ENCODE measurements around the gene S100G. TPM values are rescaled to one million over a fixed set of nuclear protein-coding genes. Genes with fewer than 3 reads are reported as not detected.
"Not testable (repeated sequence)": the region's sequence is repeated elsewhere in the genome, so short reads cannot be mapped to it uniquely, and the experiment has no call there.

Gene S100G
- total RNA-seq, 2 experiments from 2014 or later: not detected

- H3K4me3 ChIP-seq (ENCODE audit: low read depth, low read length, poor library complexity, severe bottlenecking): no peak overlapping the region
- intact Hi-C loops (cut with micrococcal nuclease; ENCODE audit: unreplicated experiment): no loop called here
- H3K4me2 ChIP-seq (ENCODE audit: low read length): no peak overlapping the region
- ChIA-PET POLR2A (no interaction called here), CTCF (ENCODE audit: unreplicated experiment) (no interaction called here)
- H3K4me1 ChIP-seq (ENCODE audit: insufficient read depth, low read length, poor library complexity, severe bottlenecking): no peaks in the 10 kb centered on the region
- no peak for DNase-seq (ENCODE audit: low spot score)
- no peaks in the 10 kb centered on the region for H4K20me1 ChIP-seq (ENCODE audit: insufficient read depth, low read length)
- no peaks in the 10 kb centered on the region for H3K9me2 ChIP-seq (ENCODE audit: insufficient read depth, low read length)
- TF ChIP-seq EZH2phosphoT487 (IDR thresholded peaks at IDR 0.05; ENCODE audit: borderline replicate concordance, low read depth, low read length): no peak
- TF ChIP-seq CTCF (conservative IDR thresholded peaks at IDR 0.05; ENCODE audit: low read length): no peak
- no peaks in the 10 kb centered on the region for H3K79me2 ChIP-seq (ENCODE audit: insufficient read depth, low read depth, low read length)
- H3K9me3 ChIP-seq (ENCODE audit: low read length): no peaks in the 10 kb centered on the region
- no peaks in the 10 kb centered on the region; the same call in 1 of the 2 replicates for H3K36me3 ChIP-seq (ENCODE audit: insufficient read depth, low read length)
- H3K27ac ChIP-seq (ENCODE audit: low read depth, low read length, poor library complexity, severe bottlenecking): no peak overlapping the region
- no TSS peak for BruUV-seq (replicated peaks)
- no peak overlapping the region for H2AFZ ChIP-seq (ENCODE audit: low read length)
Measured at GRCh38 chrX:16610121-16610621, 39.8 kb upstream of the S100G start.

- H3K4me3 ChIP-seq (ENCODE audit: low read depth, low read length, poor library complexity, severe bottlenecking); intact Hi-C loops (cut with micrococcal nuclease; ENCODE audit: unreplicated experiment); H4K20me1 ChIP-seq (ENCODE audit: insufficient read depth, low read length); H3K79me2 ChIP-seq (ENCODE audit: insufficient read depth, low read depth, low read length); H3K9me2 ChIP-seq (ENCODE audit: insufficient read depth, low read length); CTCF ChIA-PET (ENCODE audit: unreplicated experiment); H3K27ac ChIP-seq (ENCODE audit: low read depth, low read length, poor library complexity, severe bottlenecking); H2AFZ ChIP-seq (ENCODE audit: low read length); DNase-seq (ENCODE audit: low spot score); H3K36me3 ChIP-seq (ENCODE audit: insufficient read depth, low read length); H3K4me2 ChIP-seq (ENCODE audit: low read length); H3K4me1 ChIP-seq (ENCODE audit: insufficient read depth, low read length, poor library complexity, severe bottlenecking); BruUV-seq (replicated peaks); H3K9me3 ChIP-seq (ENCODE audit: low read length): not testable (repeated sequence)
- POLR2A ChIA-PET: interaction anchor here (0.5 kb wide), 1 partner anchor 24 kb away, joined by 5 read pairs; no protein-coding TSS in a partner anchor
Measured at GRCh38 chrX:16610654-16611053, 39.3 kb upstream of the S100G start.

- Histone ChIP-seq H3K4me1 (ENCODE audit: insufficient read depth, low read length, poor library complexity, severe bottlenecking) (no peaks in the 10 kb centered on the region), H3K27ac (ENCODE audit: low read depth, low read length, poor library complexity, severe bottlenecking) (no peak overlapping the region), H3K4me3 (ENCODE audit: low read depth, low read length, poor library complexity, severe bottlenecking) (no peak overlapping the region), H3K79me2 (ENCODE audit: insufficient read depth, low read depth, low read length) (no peaks in the 10 kb centered on the region), H3K36me3 (ENCODE audit: insufficient read depth, low read length) (no peaks in the 10 kb centered on the region; the same call in 1 of the 2 replicates), H3K9me2 (ENCODE audit: insufficient read depth, low read length) (no peaks in the 10 kb centered on the region), H4K20me1 (ENCODE audit: insufficient read depth, low read length) (no peaks in the 10 kb centered on the region), H2AFZ (ENCODE audit: low read length) (no peak overlapping the region), H3K4me2 (ENCODE audit: low read length) (no peak overlapping the region), H3K9me3 (ENCODE audit: low read length) (no peaks in the 10 kb centered on the region)
- DNase-seq (ENCODE audit: low spot score): no peak
- TF ChIP-seq CTCF (conservative IDR thresholded peaks at IDR 0.05; ENCODE audit: low read length): no peak
- no peak for TF ChIP-seq EZH2phosphoT487 (IDR thresholded peaks at IDR 0.05; ENCODE audit: borderline replicate concordance, low read depth, low read length)
- ChIA-PET CTCF (ENCODE audit: unreplicated experiment) (no interaction called here), POLR2A (no interaction called here)
- intact Hi-C loops (cut with micrococcal nuclease; ENCODE audit: unreplicated experiment): no loop called here
- BruUV-seq (replicated peaks): no TSS peak
Measured at GRCh38 chrX:16612257-16612897, 37.6 kb upstream of the S100G start.
